Mesenchymal stem cell (in vitro differentiated cells and primary cell): ENCODE data around the gene EIF4E3.
A peak's percentile ranks its signal among the peaks of the same experiment; 100 is the strongest.

ENCODE experiments used
- DNase-seq: peaks from one replicate; pipeline ENCODE4 v3.0.0-alpha.2; 2013
- H2AFZ ChIP-seq: one replicate; pipeline ENCODE4 v1.6.1; 2013; ENCODE audit warnings: low read depth, mild to moderate bottlenecking, control low read depth, inconsistent platforms, low read length, moderate library complexity
- H2AK5ac ChIP-seq: 2 replicates; pipeline ENCODE4 v1.6.1; 2013; ENCODE audit warnings: low read length, moderate library complexity, mild to moderate bottlenecking, inconsistent platforms; ENCODE audit not compliant: severe bottlenecking
- H2BK120ac ChIP-seq: one replicate; pipeline ENCODE4 v1.6.1; 2013; ENCODE audit warnings: low read depth, mild to moderate bottlenecking, inconsistent platforms, low read length, moderate library complexity
- H2BK12ac ChIP-seq, 2 experiments: one replicate each; pipeline ENCODE4 v1.6.1; 2013; ENCODE audit warnings: inconsistent platforms in 2 of 2, low read length in 2 of 2, mild to moderate bottlenecking in 2 of 2, moderate library complexity in 2 of 2, control low read depth in 1 of 2
- H2BK15ac ChIP-seq: one replicate; pipeline ENCODE4 v1.6.1; 2013; ENCODE audit warnings: mild to moderate bottlenecking, low read depth, inconsistent platforms; ENCODE audit not compliant: poor library complexity, severe bottlenecking
- H2BK5ac ChIP-seq: 2 replicates; pipeline ENCODE4 v1.6.1; 2013; ENCODE audit warnings: low read depth, mild to moderate bottlenecking, low read length, control low read depth, inconsistent platforms; ENCODE audit not compliant: poor library complexity, severe bottlenecking
- H3K14ac ChIP-seq, 2 experiments: one replicate each; pipeline ENCODE4 v1.6.1; 2013; ENCODE audit warnings: inconsistent platforms in 2 of 2, low read length in 2 of 2, control low read depth in 1 of 2, mild to moderate bottlenecking in 1 of 2, moderate library complexity in 1 of 2
- H3K18ac ChIP-seq, 2 experiments: one replicate each; pipeline ENCODE4 v1.6.1; 2013; ENCODE audit warnings: inconsistent platforms in 2 of 2, low read length in 2 of 2, control low read depth in 1 of 2, low read depth in 1 of 2, mild to moderate bottlenecking in 1 of 2
- H3K23ac ChIP-seq, 2 experiments: one replicate each; pipeline ENCODE4 v1.6.1; 2013; ENCODE audit warnings: inconsistent platforms in 2 of 2, low read length in 2 of 2, mild to moderate bottlenecking in 2 of 2, moderate library complexity in 2 of 2, control low read depth in 1 of 2
- H3K27ac ChIP-seq: 2 replicates; pipeline ENCODE4 v1.5.1; 2013; ENCODE audit warnings: mild to moderate bottlenecking, moderate library complexity, low read length, control low read depth, inconsistent platforms; ENCODE audit not compliant: poor library complexity, severe bottlenecking
- H3K27me3 ChIP-seq, 2 experiments: 2 replicates each; pipeline versions ENCODE4 v1.6.1 to v1.7.0; 2013; ENCODE audit warnings: low read length in 2 of 2, mild to moderate bottlenecking in 2 of 2, moderate library complexity in 2 of 2, control low read depth in 1 of 2, inconsistent platforms in 1 of 2; ENCODE audit not compliant: control insufficient read depth in 1 of 2, insufficient read depth in 1 of 2
- H3K36me3 ChIP-seq, 2 experiments: 2 replicates each; pipeline versions ENCODE4 v1.6.1 to v1.7.0; 2013; ENCODE audit warnings: low read length in 2 of 2, control low read depth in 1 of 2, inconsistent platforms in 1 of 2, low read depth in 1 of 2, mild to moderate bottlenecking in 1 of 2; ENCODE audit not compliant: insufficient read depth in 2 of 2, control insufficient read depth in 1 of 2
- H3K4ac ChIP-seq, 2 experiments: one replicate each; pipeline ENCODE4 v1.6.1; 2013; ENCODE audit warnings: inconsistent platforms in 2 of 2, low read length in 2 of 2, mild to moderate bottlenecking in 2 of 2, moderate library complexity in 2 of 2, control low read depth in 1 of 2, low read depth in 1 of 2
- H3K4me1 ChIP-seq: 2 replicates; pipeline ENCODE4 v1.6.1; 2013; ENCODE audit warnings: low read depth, low read length, control low read depth; ENCODE audit not compliant: control insufficient read depth, insufficient read depth
- H3K4me2 ChIP-seq: 2 replicates; pipeline ENCODE4 v1.6.1; 2013; ENCODE audit warnings: low read length, mild to moderate bottlenecking, inconsistent platforms; ENCODE audit not compliant: poor library complexity, severe bottlenecking
- H3K4me3 ChIP-seq, 2 experiments: 2 replicates each; pipeline versions ENCODE4 v1.5.1 to v1.7.0; 2013; ENCODE audit warnings: low read length in 2 of 2, mild to moderate bottlenecking in 2 of 2, control low read depth in 1 of 2, low read depth in 1 of 2; ENCODE audit not compliant: insufficient read depth in 1 of 2
- H3K79me1 ChIP-seq: replicated peaks from 2 replicates; pipeline ENCODE4 v1.6.1; 2013; ENCODE audit warnings: mild to moderate bottlenecking, control low read depth, low read length, inconsistent platforms; ENCODE audit not compliant: poor library complexity, severe bottlenecking
- H3K9ac ChIP-seq: 2 replicates; pipeline ENCODE4 v1.7.0; 2013; ENCODE audit warnings: mild to moderate bottlenecking, low read length, moderate library complexity
- H3K9me3 ChIP-seq: 2 replicates; pipeline ENCODE4 v1.7.0; 2013; ENCODE audit warnings: mild to moderate bottlenecking, low read length; ENCODE audit not compliant: control insufficient read depth
- H4K8ac ChIP-seq: one replicate; pipeline ENCODE4 v1.6.1; 2013; ENCODE audit warnings: inconsistent platforms, mild to moderate bottlenecking, low read length, moderate library complexity
- H4K91ac ChIP-seq: one replicate; pipeline ENCODE4 v1.6.1; 2013; ENCODE audit warnings: mild to moderate bottlenecking, low read length, inconsistent platforms
- WGBS: methylation state at CpG from one replicate; pipeline ENCODE4 v1.1.7; 2013; ENCODE audit warnings: mixed read lengths; 5-methylcytosine and 5-hydroxymethylcytosine counted together

EIF4E3 gene

GRCh38 chr3:71709908-71710511, 15.2 kb downstream of the EIF4E3 start:
- Histone ChIP-seq H2BK120ac (no peak overlapping the region), H3K4me1 (peaks cover 6% of the 10 kb centered on the region), H3K27ac (no peak overlapping the region), H3K36me3 (peaks cover 0 to 3% of the 10 kb centered on the region in 2 experiments), H4K8ac (no peak overlapping the region), H4K91ac (no peak overlapping the region), H3K4ac (no peak overlapping the region), H3K23ac (no peak overlapping the region), H3K4me3 (no peak overlapping the region), H3K79me1 (no peaks in the 10 kb centered on the region), H3K14ac (no peak overlapping the region), H3K27me3 (no peaks in the 10 kb centered on the region), H3K4me2 (no peak overlapping the region), H3K9me3 (no peaks in the 10 kb centered on the region), H2AFZ (no peak overlapping the region), H2BK5ac (no peak overlapping the region), H3K9ac (peak overlapping the region; percentile 28), H2BK15ac (no peak overlapping the region), H2AK5ac (peak overlapping the region; percentile 27), H3K18ac (no peak overlapping the region), H2BK12ac (no peak overlapping the region)
- no peak for DNase-seq
- 92% methylated on average over 8 of the region's 9 CpGs for WGBS

- Histone ChIP-seq H2BK5ac (no peak overlapping the region), H3K4ac (no peak overlapping the region), H2BK15ac (no peak overlapping the region), H4K8ac (no peak overlapping the region), H3K23ac (no peak overlapping the region), H3K18ac (no peak overlapping the region), H2BK120ac (no peak overlapping the region), H3K14ac (no peak overlapping the region), H3K9ac (peak overlapping the region; percentile 18), H3K4me2 (no peak overlapping the region), H3K27me3 (no peaks in the 10 kb centered on the region), H2BK12ac (no peak overlapping the region), H3K4me3 (no peak overlapping the region), H3K27ac (no peak overlapping the region), H2AFZ (no peak overlapping the region), H3K9me3 (no peaks in the 10 kb centered on the region), H3K36me3 (peaks cover 0 to 3% of the 10 kb centered on the region in 2 experiments), H2AK5ac (peak overlapping the region; percentile 25), H4K91ac (peak overlapping the region; percentile 62), H3K79me1 (no peaks in the 10 kb centered on the region), H3K4me1 (peaks cover 6% of the 10 kb centered on the region)
- no peak for DNase-seq
- 83% methylated on average over 6 of the region's 7 CpGs for WGBS
Observed at GRCh38 chr3:71708476-71709105, 16.6 kb downstream of the EIF4E3 start.

GRCh38 chr3:71707595-71707994, 17.6 kb downstream of the EIF4E3 start:
- Histone ChIP-seq H3K18ac (no peak overlapping the region), H3K27me3 (no peaks in the 10 kb centered on the region), H2BK120ac (no peak overlapping the region), H3K27ac (peak overlapping the region; percentile 95), H3K79me1 (no peaks in the 10 kb centered on the region), H3K36me3 (peaks cover 0 to 3% of the 10 kb centered on the region in 2 experiments), H3K4me3 (no peak overlapping the region), H2BK5ac (no peak overlapping the region), H3K9ac (no peak overlapping the region), H3K4me2 (no peak overlapping the region), H2AK5ac (no peak overlapping the region), H3K4me1 (peaks cover 8% of the 10 kb centered on the region), H4K91ac (no peak overlapping the region), H3K9me3 (no peaks in the 10 kb centered on the region), H3K14ac (no peak overlapping the region), H3K4ac (no peak overlapping the region), H2BK12ac (no peak overlapping the region), H3K23ac (no peak overlapping the region), H4K8ac (no peak overlapping the region), H2BK15ac (no peak overlapping the region), H2AFZ (no peak overlapping the region)
- no peak for DNase-seq
- 94% methylated on average over 4 of the region's 5 CpGs for WGBS

GRCh38 chr3:71705681-71706080, 19.5 kb downstream of the EIF4E3 start:
- Histone ChIP-seq H2BK5ac (no peak overlapping the region), H2BK120ac (no peak overlapping the region), H3K18ac (no peak overlapping the region), H3K27me3 (no peaks in the 10 kb centered on the region), H2AK5ac (no peak overlapping the region), H3K36me3 (peaks cover 0 to 3% of the 10 kb centered on the region in 2 experiments), H2AFZ (no peak overlapping the region), H2BK15ac (no peak overlapping the region), H3K4ac (no peak overlapping the region), H3K4me2 (no peak overlapping the region), H2BK12ac (no peak overlapping the region), H3K79me1 (no peaks in the 10 kb centered on the region), H3K9ac (no peak overlapping the region), H3K9me3 (no peaks in the 10 kb centered on the region), H3K27ac (no peak overlapping the region), H3K4me1 (peaks cover 8% of the 10 kb centered on the region), H4K8ac (no peak overlapping the region), H3K23ac (no peak overlapping the region), H4K91ac (no peak overlapping the region), H3K4me3 (no peak overlapping the region), H3K14ac (no peak overlapping the region)
- no peak for DNase-seq
- 97% methylated on average over 5 of the region's 5 CpGs for WGBS
